CD4-positive, alpha-beta T cell treated with Interleukin-4 for 4 hours (primary cell): ENCODE results near the gene LHX5.

Experiments used
- DNase-seq: peaks from one replicate; pipeline ENCODE4 v3.0.0-alpha.2; 2020

The LHX5 gene

GRCh38 chr12:113438523-113439300, 33.0 kb downstream of the LHX5 start:
- DNase-seq: no peak

GRCh38 chr12:113437729-113438100, 34.0 kb downstream of the LHX5 start:
- DNase-seq: no peak

GRCh38 chr12:113436993-113437728, 34.5 kb downstream of the LHX5 start:
- DNase-seq: no peak

GRCh38 chr12:113436586-113436985, 35.1 kb downstream of the LHX5 start:
- DNase-seq: no peak

- no peak for DNase-seq
Observed at GRCh38 chr12:113435367-113435766, 36.3 kb downstream of the LHX5 start.

- DNase-seq: no peak
Observed at GRCh38 chr12:113432986-113433385, 38.7 kb downstream of the LHX5 start.

GRCh38 chr12:113428482-113428881, 43.2 kb downstream of the LHX5 start:
- DNase-seq: no peak

- no peak for DNase-seq
Observed at GRCh38 chr12:113427882-113428281, 43.8 kb downstream of the LHX5 start.

- DNase-seq: no peak
Observed at GRCh38 chr12:113425960-113426453, 45.7 kb downstream of the LHX5 start.

- DNase-seq: peak; percentile 27
Observed at GRCh38 chr12:113424915-113425823, 46.5 kb downstream of the LHX5 start.

- no peak for DNase-seq
Observed at GRCh38 chr12:113424456-113424855, 47.2 kb downstream of the LHX5 start.

GRCh38 chr12:113422886-113423669, 48.6 kb downstream of the LHX5 start:
- DNase-seq: no peak

- peak; percentile 35 for DNase-seq
Observed at GRCh38 chr12:113422030-113422885, 49.4 kb downstream of the LHX5 start, which contains the start of gene SDSL. SDSL (plus strand) TSS chr12:113422380; CDS start chr12:113427983, 5,603 bp downstream.

GRCh38 chr12:113420996-113421595, 50.6 kb downstream of the LHX5 start:
- DNase-seq: no peak

- DNase-seq: no peak
Observed at GRCh38 chr12:113418213-113418879, 53.3 kb downstream of the LHX5 start.

GRCh38 chr12:113416091-113416754, 55.4 kb downstream of the LHX5 start:
- DNase-seq: peak; percentile 2

- no peak for DNase-seq
Observed at GRCh38 chr12:113414519-113415038, 57.1 kb downstream of the LHX5 start.

- DNase-seq: no peak
Observed at GRCh38 chr12:113413488-113413939, 58.2 kb downstream of the LHX5 start.
